Measurements from ENCODE around the gene TSPAN13. TPM values are rescaled to one million over a fixed set of nuclear protein-coding genes. Genes with fewer than 3 reads are reported as not detected.

Gene TSPAN13
- total and polyA plus RNA-seq, 2 of the 8 experiments (the other 6 are each of a cell fraction or from before 2014, with no cell fraction given): 15.3 to 28.1 TPM

- Histone ChIP-seq H3K4me1 (replicated peaks in 1 of 4; ENCODE audit: control insufficient read depth in 3 of 4, insufficient read depth in 4 of 4, low read length in 3 of 4) (no peaks in the 10 kb centered on the region), H3K23ac (ENCODE audit: insufficient read length) (no peak overlapping the region), H2AFZ (ENCODE audit: low read length) (no peak overlapping the region), H2BK12ac (ENCODE audit: low read depth, low read length) (no peak overlapping the region), H3K14ac (ENCODE audit: insufficient read length) (no peak overlapping the region), H2AK5ac (ENCODE audit: low read depth, low read length) (no peak overlapping the region), H3K9ac (replicated peaks in 1 of 4; ENCODE audit: extremely low read depth in 1 of 4, low read depth in 3 of 4, low read length in 3 of 4) (no peak overlapping the region), H2BK20ac (ENCODE audit: low read length) (no peak overlapping the region), H3K56ac (replicated peaks; ENCODE audit: insufficient read length, low read depth, low read length) (no peak overlapping the region), H3K4ac (replicated peaks; ENCODE audit: insufficient read length, low read depth, low read length) (no peak overlapping the region), H3K36me3 (ENCODE audit: control insufficient read depth in 2 of 4, insufficient read depth in 4 of 4, low read length in 3 of 4) (no peaks in the 10 kb centered on the region; a peak in 1 of 8 replicates), H2BK5ac (ENCODE audit: low read depth, low read length) (no peak overlapping the region), H3K79me2 (ENCODE audit: control insufficient read depth in 1 of 2, insufficient read depth in 2 of 2, low read length in 2 of 2) (no peaks in the 10 kb centered on the region), H3K23me2 (ENCODE audit: low read depth, low read length) (no peaks in the 10 kb centered on the region), H4K8ac (ENCODE audit: extremely low read depth, insufficient read depth, low read length) (no peak overlapping the region), H4K91ac (replicated peaks; ENCODE audit: insufficient read length, low read length) (no peak overlapping the region), H3K18ac (ENCODE audit: extremely low read depth, low read length) (no peak overlapping the region), H2BK120ac (replicated peaks; ENCODE audit: low read depth, low read length) (no peak overlapping the region), H3K9me3 (ENCODE audit: insufficient read depth in 2 of 2, low read depth in 1 of 2, low read length in 1 of 2) (no peaks in the 10 kb centered on the region), H4K20me1 (replicated peaks in 1 of 2; ENCODE audit: control insufficient read depth in 1 of 2, insufficient read depth in 2 of 2, low read length in 2 of 2) (no peaks in the 10 kb centered on the region), H3K79me1 (ENCODE audit: low read depth, low read length) (no peaks in the 10 kb centered on the region), H3K4me3 (ENCODE audit: extremely low read depth in 1 of 4, insufficient read depth in 2 of 4, low read depth in 3 of 4, low read length in 4 of 4) (no peak overlapping the region), H3K27me3 (replicated peaks in 1 of 4; ENCODE audit: control insufficient read depth in 3 of 4, extremely low read depth in 1 of 4, insufficient read depth in 3 of 4, low read length in 3 of 4) (no peaks in the 10 kb centered on the region), H3K27ac (ENCODE audit: low read depth, low read length) (no peak overlapping the region), H2BK15ac (ENCODE audit: low read length) (no peak overlapping the region), H4K5ac (ENCODE audit: insufficient read length, low read depth, low read length) (no peak overlapping the region), H3K4me2 (ENCODE audit: insufficient read depth in 1 of 2, low read depth in 2 of 2, low read length in 2 of 2) (no peak overlapping the region)
- WGBS, 2 experiments (ENCODE audit: extremely low coverage in 1 of 2, insufficient coverage in 1 of 2, insufficient read length in 1 of 2, insufficient replicate concordance in 2 of 2, low coverage in 1 of 2, low lambda C conversion rate in 2 of 2, missing lambda C conversion rate in 1 of 2): 95% methylated on average over 1 of the region's 1 CpG; no CpG with 5 or more reads in 1 of the 2 experiments
- no peak for DNase-seq (ENCODE audit: low read depth in 1 of 2, low spot score in 2 of 2)
- ChIA-PET POLR2A (ENCODE audit: partially characterized antibody) (no interaction called here), CTCF (ENCODE audit: partially characterized antibody) (no interaction called here)
- no peak for FAIRE-seq
- TF ChIP-seq E2F6 (IDR thresholded peaks at IDR 0.05): no peak
- no peak for TF ChIP-seq NANOG (IDR thresholded peaks at IDR 0.05; ENCODE audit: insufficient read depth, low read depth, low read length, poor library complexity, severe bottlenecking)
- no peak for TF ChIP-seq SIN3A (conservative IDR thresholded peaks at IDR 0.05 in 1 of 2, IDR thresholded peaks at IDR 0.05 in 1 of 2; ENCODE audit: low read depth in 1 of 2, low read length in 2 of 2)
- no peak for TF ChIP-seq ZNF274 (IDR thresholded peaks at IDR 0.05; ENCODE audit: borderline replicate concordance, extremely low read depth, low read length)
- TF ChIP-seq JUND (IDR thresholded peaks at IDR 0.05; ENCODE audit: low read length): no peak
- TF ChIP-seq TCF12 (IDR thresholded peaks at IDR 0.05; ENCODE audit: low read depth, low read length): no peak
- TF ChIP-seq SUZ12 (IDR thresholded peaks at IDR 0.05; ENCODE audit: low read length): no peak
- no peak for TF ChIP-seq CEBPB (IDR thresholded peaks at IDR 0.05; ENCODE audit: low read depth, low read length)
- no peak for TF ChIP-seq CHD1 (IDR thresholded peaks at IDR 0.05; ENCODE audit: low read depth, low read length)
- TF ChIP-seq KDM4A (IDR thresholded peaks at IDR 0.05; ENCODE audit: low read depth, low read length, severe bottlenecking): no peak
- no peak for TF ChIP-seq CBX8 (IDR thresholded peaks at IDR 0.05; ENCODE audit: borderline replicate concordance, low read depth, low read length)
- no peak for TF ChIP-seq GABPA (IDR thresholded peaks at IDR 0.05; ENCODE audit: borderline replicate concordance, insufficient read depth, low read length)
- no peak for TF ChIP-seq CREB1 (IDR thresholded peaks at IDR 0.05)
- no peak for TF ChIP-seq RFX5 (IDR thresholded peaks at IDR 0.05; ENCODE audit: borderline replicate concordance, low read depth, low read length)
These were observed 33.9 kb upstream of the TSPAN13 start for GRCh38 chr7:16719699-16720098.
